A549 (cell line): ENCODE data around the gene HMCES. TPM values are rescaled to one million over a fixed set of nuclear protein-coding genes. Genes with fewer than 3 reads are reported as not detected.
A peak's percentile ranks its signal among the peaks of the same experiment; 100 is the strongest.

Source experiments
- ATAC-seq, 2 experiments: fragments of 200-7000 bp in 1 of 2; fragments of >200 bp in 1 of 2; cut with Nextera tagmentation in 1 of 2; cut with Tn5 transposase in 1 of 2; 3 replicates each; pipeline versions ENCODE4 v1.8.0 to v1.9.1; 2018 to 2020; ENCODE audit warnings: mild to moderate bottlenecking in 1 of 2, moderate library complexity in 1 of 2
- CTCF ChIA-PET: fragments of 300-600 bp; sonication (Branson Sonifier 250); formaldehyde crosslinking; extraction: SDS; loops from one replicate; lab custom pipeline; 2021; ENCODE audit warnings: antibody characterized with exemption, inconsistent platforms; lab: Yijun Ruan, JAX
- POLR2A ChIA-PET: fragments of 350-600 bp; formaldehyde crosslinking; extraction: SDS; loops from one replicate; lab custom pipeline; 2021; ENCODE audit warnings: antibody characterized with exemption, inconsistent platforms; lab: Yijun Ruan, JAX
- DNase-seq, 2 experiments: peaks; one replicate each; pipeline versions ENCODE4 v3.0.0 to v3.0.0-alpha.2; 2011 to 2016; ENCODE audit warnings: low read depth in 1 of 2, low spot score in 1 of 2
- FAIRE-seq: peaks from 2 replicates; lab custom pipeline; 2011; peaks lifted over from hg19 to GRCh38; lab: Jason Lieb, UNC
- H3K27ac ChIP-seq, 2 experiments: fragments of >200 bp; sonication (Bioruptor Twin); formaldehyde crosslinking; 3 replicates each; pipeline ENCODE4 v1.5.1; 2016 to 2017
- H3K4me1 ChIP-seq: fragments of >200 bp; sonication (Bioruptor Twin); formaldehyde crosslinking; 3 replicates; pipeline ENCODE4 v1.6.1; 2016
- H3K4me2 ChIP-seq: fragments of >200 bp; sonication (Bioruptor Twin); formaldehyde crosslinking; 3 replicates; pipeline ENCODE4 v1.6.1; 2016
- H3K4me3 ChIP-seq: fragments of >200 bp; sonication (Bioruptor Twin); formaldehyde crosslinking; 3 replicates; pipeline ENCODE4 v1.5.1; 2016
- H3K9me3 ChIP-seq: fragments of >200 bp; sonication (Bioruptor Twin); formaldehyde crosslinking; 3 replicates; pipeline ENCODE4 v1.6.1; 2016
- ATOH8 ChIP-seq: fragments of 250-450 bp; sonication (Bioruptor Pico); IDR thresholded peaks from 2 replicates; pipeline ENCODE4 v1.5.0; 2020; ENCODE audit warnings: low read depth, mild to moderate bottlenecking, moderate library complexity
- CBX2 ChIP-seq: fragments of 200-600 bp; sonication (generic); IDR thresholded peaks from 2 replicates; pipeline ENCODE4 v1.6.1; 2016; ENCODE audit warnings: low read depth, mild to moderate bottlenecking, borderline replicate concordance
- CHD4 ChIP-seq: fragments of 200-600 bp; sonication (generic); IDR thresholded peaks from 2 replicates; pipeline ENCODE4 v1.6.1; 2016; ENCODE audit warnings: antibody characterized with exemption, mild to moderate bottlenecking, borderline replicate concordance
- ESRRA ChIP-seq: fragments of 150-350 bp; IDR thresholded peaks from 2 replicates; pipeline ENCODE4 v1.6.1; 2014; ENCODE audit warnings: mild to moderate bottlenecking, low read length, borderline replicate concordance
- HOXB13 ChIP-seq: fragments of 250-450 bp; sonication (Bioruptor Pico); IDR thresholded peaks from 2 replicates; pipeline ENCODE4 v1.5.0; 2020; ENCODE audit warnings: low read depth, mild to moderate bottlenecking, moderate library complexity
- JUN ChIP-seq, 2 experiments: fragments of >200 bp; sonication (Bioruptor Twin); formaldehyde crosslinking; IDR thresholded peaks; 2 replicates in 1 of 2; 3 replicates in 1 of 2; pipeline ENCODE4 v1.6.1; 2016 to 2017
- KDM5A ChIP-seq: fragments of 200-600 bp; sonication (generic); IDR thresholded peaks from 2 replicates; pipeline ENCODE4 v1.6.1; 2016; ENCODE audit warnings: antibody characterized with exemption, mild to moderate bottlenecking
- MYC ChIP-seq: IDR thresholded peaks from 2 replicates; pipeline ENCODE4 v1.6.1; 2012; ENCODE audit warnings: mild to moderate bottlenecking, inconsistent platforms, low read length, improper control_type of control experiment, borderline replicate concordance
- NR3C1 ChIP-seq: fragments of >200 bp; sonication (Bioruptor Twin); formaldehyde crosslinking; IDR thresholded peaks from 3 replicates; pipeline ENCODE4 v1.6.1; 2017
- POLR2A ChIP-seq: IDR thresholded peaks from 2 replicates; pipeline ENCODE4 v1.6.1; 2012; ENCODE audit warnings: mild to moderate bottlenecking, low read length
- RAD21 ChIP-seq, 2 experiments: fragments of >200 bp in 1 of 2; sonication (Bioruptor Twin) in 1 of 2; formaldehyde crosslinking in 1 of 2; IDR thresholded peaks in 1 of 2; conservative IDR thresholded peaks in 1 of 2; 2 replicates in 1 of 2; 3 replicates in 1 of 2; pipeline ENCODE4 v1.6.1; 2012 to 2018; ENCODE audit warnings: inconsistent platforms in 1 of 2
- RCOR1 ChIP-seq: fragments of 150-350 bp; IDR thresholded peaks from 2 replicates; pipeline ENCODE4 v1.6.1; 2014; ENCODE audit warnings: antibody characterized with exemption, low read length, low read depth
- RNF2 ChIP-seq: fragments of 200-600 bp; sonication (generic); IDR thresholded peaks from 2 replicates; pipeline ENCODE4 v1.6.1; 2016; ENCODE audit warnings: low read depth, mild to moderate bottlenecking, antibody characterized with exemption, moderate library complexity, borderline replicate concordance
- ZC3H11A ChIP-seq: fragments of 450-650 bp; IDR thresholded peaks from 2 replicates; pipeline ENCODE4 v1.6.1; 2014; ENCODE audit warnings: antibody characterized with exemption, mild to moderate bottlenecking
- ZSCAN20 ChIP-seq: fragments of 250-450 bp; sonication (Bioruptor Pico); IDR thresholded peaks from 2 replicates; pipeline ENCODE4 v1.8.0; 2022; ENCODE audit warnings: mild to moderate bottlenecking, moderate library complexity
- WGBS: methylation state at CpG from one replicate; pipeline ENCODE4 v1.1.6; 2017; ENCODE audit errors: missing lambda C conversion rate; 5-methylcytosine and 5-hydroxymethylcytosine counted together
- polyA plus RNA-seq, 4 experiments: library from polyadenylated mRNA; depleted of rRNA in 3 of 4; stranded (reverse); fragments of >200 nt; fragmentation: RNase III in 1 of 4; extraction: RNeasy Plus Mini Kit Qiagen cat#74134 plus additional on column Dnase treatment in 1 of 4; gene quantifications; 2 replicates in 3 of 4; 3 replicates in 1 of 4; pipeline ENCODE4 v1.2.3, GENCODE V29; 2011 to 2017
- TF ChIP-seq, protein P1 (sequence below): IDR thresholded peaks from 2 replicates; pipeline ENCODE4 v1.6.1; 2012; ENCODE audit warnings: low read depth, borderline replicate concordance
- TF ChIP-seq, protein P2 (sequence below): IDR thresholded peaks from 2 replicates; pipeline ENCODE4 v1.6.1; 2012
- TF ChIP-seq, protein P3 (sequence below): fragments of >200 bp; sonication (Bioruptor Twin); formaldehyde crosslinking; IDR thresholded peaks from 3 replicates; pipeline ENCODE4 v1.5.1; 2016
- TF ChIP-seq, protein P4 (sequence below): fragments of 450-650 bp; IDR thresholded peaks from 2 replicates; pipeline ENCODE4 v1.6.1; 2014; ENCODE audit warnings: antibody characterized with exemption

HMCES gene
- polyA plus RNA-seq, 2 of the 4 experiments (the other 2 are of a cell fraction), result 35.2 to 39.9 TPM

- CTCF ChIA-PET, result interaction anchor here (0.6 to 2.4 kb wide), 24 partner anchors 9 to 345 kb away, joined by 3 to 13 read pairs (median 4); partner anchors contain the start of gene HMCES
- peak overlapping the region; percentile 99 for H3K4me2 ChIP-seq
- FAIRE-seq, result no peak
- ATAC-seq, result no peak
- H3K9me3 ChIP-seq, result no peaks in the 10 kb centered on the region
- H3K4me3 ChIP-seq, result peak overlapping the region; percentile 97
- TF ChIP-seq MYC (no peak), ESRRA (no peak), JUN (IDR thresholded peaks at IDR 0.05) (peak in 1 of 2 experiments; percentile 48; a peak in 1 of 5 replicates), ATOH8 (CRISPR knock-in tag) (no peak)
- TF ChIP-seq, protein P1, sequence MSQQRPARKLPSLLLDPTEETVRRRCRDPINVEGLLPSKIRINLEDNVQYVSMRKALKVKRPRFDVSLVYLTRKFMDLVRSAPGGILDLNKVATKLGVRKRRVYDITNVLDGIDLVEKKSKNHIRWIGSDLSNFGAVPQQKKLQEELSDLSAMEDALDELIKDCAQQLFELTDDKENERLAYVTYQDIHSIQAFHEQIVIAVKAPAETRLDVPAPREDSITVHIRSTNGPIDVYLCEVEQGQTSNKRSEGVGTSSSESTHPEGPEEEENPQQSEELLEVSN, result no peak
- TF ChIP-seq, all 56 proteins: peak for 1
- peak in 1 of 2 experiments; percentile 18 for DNase-seq
- peak overlapping the region; percentile 93 to 99 for H3K27ac ChIP-seq
- under 1% methylated on average over 25 of the region's 80 CpGs for WGBS
- POLR2A ChIA-PET, result interaction anchor here (0.6 to 2.2 kb wide), 11 partner anchors 13 to 436 kb away, joined by 3 to 8 read pairs (median 5); partner anchors contain the start of genes CNBP, IFT122 and MBD4
- H3K4me1 ChIP-seq, result peaks cover 15% of the 10 kb centered on the region
Measured at GRCh38 chr3:129315223-129315997, 36.7 kb downstream of the HMCES start.

DNA sequence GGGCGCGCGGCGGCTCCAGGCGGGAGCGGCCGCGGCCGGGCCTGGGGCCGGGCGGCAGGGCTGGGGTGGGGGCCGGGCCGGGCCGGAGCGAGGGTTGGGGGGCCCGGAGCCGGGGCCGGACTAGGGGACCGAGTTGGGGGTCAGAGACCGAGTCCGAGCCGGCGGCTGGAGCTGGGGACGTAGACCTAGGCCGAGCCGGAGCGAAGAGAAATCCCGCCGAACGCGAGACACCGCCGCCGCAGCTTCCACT lies 37.3 kb downstream of the HMCES start:
- TF ChIP-seq MYC, result no peak
- TF ChIP-seq, protein P2, sequence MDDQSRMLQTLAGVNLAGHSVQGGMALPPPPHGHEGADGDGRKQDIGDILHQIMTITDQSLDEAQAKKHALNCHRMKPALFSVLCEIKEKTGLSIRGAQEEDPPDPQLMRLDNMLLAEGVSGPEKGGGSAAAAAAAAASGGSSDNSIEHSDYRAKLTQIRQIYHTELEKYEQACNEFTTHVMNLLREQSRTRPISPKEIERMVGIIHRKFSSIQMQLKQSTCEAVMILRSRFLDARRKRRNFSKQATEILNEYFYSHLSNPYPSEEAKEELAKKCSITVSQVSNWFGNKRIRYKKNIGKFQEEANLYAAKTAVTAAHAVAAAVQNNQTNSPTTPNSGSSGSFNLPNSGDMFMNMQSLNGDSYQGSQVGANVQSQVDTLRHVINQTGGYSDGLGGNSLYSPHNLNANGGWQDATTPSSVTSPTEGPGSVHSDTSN, result peak; percentile 52; the same call in 1 of the 2 replicates
- peak; percentile 99 for TF ChIP-seq POLR2A
- no peak for TF ChIP-seq CBX2
- peak overlapping the region; percentile 97 for H3K4me3 ChIP-seq
- peak overlapping the region; percentile 99 for H3K4me2 ChIP-seq
- H3K9me3 ChIP-seq, result no peaks in the 10 kb centered on the region
- H3K27ac ChIP-seq, result peak overlapping the region; percentile 93 to 99
- WGBS, result no CpG with 5 or more reads among the region's 34 CpGs
- peaks cover 15% of the 10 kb centered on the region for H3K4me1 ChIP-seq
- CTCF ChIA-PET, result interaction anchor here (0.8 to 2.4 kb wide), 24 partner anchors 9 to 345 kb away, joined by 3 to 13 read pairs (median 5); partner anchors contain the start of gene HMCES
- ATAC-seq (peak in 1 of 2 experiments; percentile 25; a peak in 1 of 6 replicates), DNase-seq (no peak), FAIRE-seq (no peak)
- POLR2A ChIA-PET, result interaction anchor here (0.6 to 2.2 kb wide), 15 partner anchors 13 to 514 kb away, joined by 3 to 8 read pairs (median 4); partner anchors contain the start of genes CNBP, COPG1, IFT122 and MBD4

DNA sequence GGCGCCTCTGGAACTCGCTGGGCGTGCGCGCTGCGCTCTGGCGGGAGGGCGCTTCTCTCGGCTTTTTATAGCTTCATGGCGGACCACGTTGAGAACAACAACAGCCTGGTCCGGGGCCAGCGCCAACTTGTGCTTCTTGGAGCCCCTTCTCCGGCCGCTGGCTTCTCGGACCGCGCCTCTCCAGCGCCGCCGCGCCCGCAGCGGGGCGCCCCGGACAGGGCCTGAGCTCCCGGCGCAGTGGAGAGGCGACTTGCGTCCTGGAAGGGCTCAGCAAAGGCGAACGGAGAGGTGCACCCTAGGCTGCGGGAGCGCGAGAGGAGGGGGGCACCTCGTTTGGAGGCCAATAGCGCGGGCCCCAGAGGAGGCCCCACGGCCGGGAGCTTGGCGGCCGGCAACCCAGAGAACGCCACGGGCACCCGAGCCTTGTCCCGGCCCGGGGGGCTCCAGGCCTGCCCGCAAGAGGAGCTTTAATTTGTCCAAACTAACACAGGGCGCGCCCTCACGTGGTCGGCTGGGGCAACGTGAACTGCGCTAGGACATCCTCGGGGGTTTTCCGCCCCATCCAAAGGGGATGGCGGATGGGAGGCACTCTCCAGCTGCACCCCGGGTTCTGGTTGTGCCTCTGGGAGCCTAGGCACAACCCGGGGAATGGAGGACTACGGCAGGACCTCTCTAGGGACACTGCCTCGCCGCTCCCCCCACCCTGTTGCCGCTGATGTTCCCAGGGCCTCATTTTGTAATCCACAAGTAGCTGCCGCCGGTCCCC lies 37.8 kb downstream of the HMCES start:
- peaks cover 15% of the 10 kb centered on the region for H3K4me1 ChIP-seq
- peak; percentile 11 to 63; a peak in 3 of 6 replicates for ATAC-seq
- 0% methylated on average over 11 of the region's 65 CpGs for WGBS
- H3K4me2 ChIP-seq, result peak overlapping the region; percentile 99
- no peaks in the 10 kb centered on the region for H3K9me3 ChIP-seq
- H3K4me3 ChIP-seq, result peak overlapping the region; percentile 97
- CTCF ChIA-PET, result interaction anchor here (0.8 to 2.4 kb wide), 26 partner anchors 9 to 346 kb away, joined by 3 to 13 read pairs (median 5); partner anchors contain the start of gene HMCES
- H3K27ac ChIP-seq, result peak overlapping the region; percentile 93 to 99
- FAIRE-seq, result no peak
- peak; percentile 78 to 82 for DNase-seq
- POLR2A ChIA-PET, result interaction anchor here (0.7 to 2.2 kb wide), 15 partner anchors 12 to 513 kb away, joined by 3 to 8 read pairs (median 4); partner anchors contain the start of genes CNBP, COPG1, HMCES and IFT122
- TF ChIP-seq RCOR1 (no peak), KDM5A (peak; percentile 74), HOXB13 (CRISPR knock-in tag) (0 out of 2 replicates have a peak, but pooled peaks have one; percentile 13), CHD4 (no peak), ZC3H11A (no peak), ZSCAN20 (CRISPR knock-in tag) (no peak), CBX2 (no peak), NR3C1 (no peak), JUN (IDR thresholded peaks at IDR 0.05) (peak; percentile 48 to 89; a peak in 4 of 5 replicates), RNF2 (no peak), RAD21 (conservative IDR thresholded peaks at IDR 0.05 in 1 of 2, IDR thresholded peaks at IDR 0.05 in 1 of 2) (peak; percentile 28 to 31; a peak in 2 of 5 replicates), ESRRA (no peak)
- TF ChIP-seq, protein P3, sequence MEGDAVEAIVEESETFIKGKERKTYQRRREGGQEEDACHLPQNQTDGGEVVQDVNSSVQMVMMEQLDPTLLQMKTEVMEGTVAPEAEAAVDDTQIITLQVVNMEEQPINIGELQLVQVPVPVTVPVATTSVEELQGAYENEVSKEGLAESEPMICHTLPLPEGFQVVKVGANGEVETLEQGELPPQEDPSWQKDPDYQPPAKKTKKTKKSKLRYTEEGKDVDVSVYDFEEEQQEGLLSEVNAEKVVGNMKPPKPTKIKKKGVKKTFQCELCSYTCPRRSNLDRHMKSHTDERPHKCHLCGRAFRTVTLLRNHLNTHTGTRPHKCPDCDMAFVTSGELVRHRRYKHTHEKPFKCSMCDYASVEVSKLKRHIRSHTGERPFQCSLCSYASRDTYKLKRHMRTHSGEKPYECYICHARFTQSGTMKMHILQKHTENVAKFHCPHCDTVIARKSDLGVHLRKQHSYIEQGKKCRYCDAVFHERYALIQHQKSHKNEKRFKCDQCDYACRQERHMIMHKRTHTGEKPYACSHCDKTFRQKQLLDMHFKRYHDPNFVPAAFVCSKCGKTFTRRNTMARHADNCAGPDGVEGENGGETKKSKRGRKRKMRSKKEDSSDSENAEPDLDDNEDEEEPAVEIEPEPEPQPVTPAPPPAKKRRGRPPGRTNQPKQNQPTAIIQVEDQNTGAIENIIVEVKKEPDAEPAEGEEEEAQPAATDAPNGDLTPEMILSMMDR, result peak; percentile 59
- TF ChIP-seq, protein P4, sequence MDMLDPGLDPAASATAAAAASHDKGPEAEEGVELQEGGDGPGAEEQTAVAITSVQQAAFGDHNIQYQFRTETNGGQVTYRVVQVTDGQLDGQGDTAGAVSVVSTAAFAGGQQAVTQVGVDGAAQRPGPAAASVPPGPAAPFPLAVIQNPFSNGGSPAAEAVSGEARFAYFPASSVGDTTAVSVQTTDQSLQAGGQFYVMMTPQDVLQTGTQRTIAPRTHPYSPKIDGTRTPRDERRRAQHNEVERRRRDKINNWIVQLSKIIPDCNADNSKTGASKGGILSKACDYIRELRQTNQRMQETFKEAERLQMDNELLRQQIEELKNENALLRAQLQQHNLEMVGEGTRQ, result peak; percentile 61
- TF ChIP-seq, protein P2, result no peak
